GM23338 (cell line): ENCODE results near the gene CARTPT. TPM values are rescaled to one million over a fixed set of nuclear protein-coding genes. Genes with fewer than 3 reads are reported as not detected.

ENCODE experiments used
- ATAC-seq: fragments of 200-7000 bp; cut with Tn5 transposase; 3 replicates; pipeline ENCODE4 v1.9.1; 2020
- DNase-seq: peaks from one replicate; pipeline ENCODE4 v3.0.0-alpha.2; 2015; ENCODE audit warnings: low spot score
- H2AFZ ChIP-seq: fragments of 200-600 bp; sonication (generic); 2 replicates; pipeline ENCODE4 v1.8.0; 2016; ENCODE audit warnings: antibody characterized with exemption, mild to moderate bottlenecking, moderate library complexity
- H3F3A ChIP-seq: fragments of 200-600 bp; sonication (generic); replicated peaks from 2 replicates; pipeline ENCODE4 v1.8.0; 2017; ENCODE audit warnings: antibody characterized with exemption, mixed run types, low read depth
- H3K27ac ChIP-seq: fragments of 200-600 bp; sonication (generic); 2 replicates; pipeline ENCODE4 v1.6.1; 2016; ENCODE audit warnings: low read depth
- H3K27me3 ChIP-seq: fragments of 200-600 bp; sonication (generic); 2 replicates; pipeline ENCODE4 v1.8.0; 2016; ENCODE audit warnings: mild to moderate bottlenecking, mixed run types, moderate library complexity; ENCODE audit not compliant: insufficient read depth
- H3K36me3 ChIP-seq: fragments of 200-600 bp; sonication (generic); 2 replicates; pipeline ENCODE4 v1.8.0; 2016; ENCODE audit warnings: mild to moderate bottlenecking; ENCODE audit not compliant: insufficient read depth
- H3K4me1 ChIP-seq: fragments of 200-600 bp; sonication (generic); 2 replicates; pipeline ENCODE4 v1.8.0; 2016; ENCODE audit warnings: mild to moderate bottlenecking, moderate library complexity; ENCODE audit not compliant: insufficient read depth
- H3K4me2 ChIP-seq: fragments of 200-600 bp; sonication (generic); 2 replicates; pipeline ENCODE4 v1.7.1; 2017; ENCODE audit warnings: mixed run types
- H3K4me3 ChIP-seq: fragments of 200-600 bp; sonication (generic); 2 replicates; pipeline ENCODE4 v1.6.1; 2016; ENCODE audit warnings: mixed run types
- H3K79me2 ChIP-seq: fragments of 200-600 bp; sonication (generic); replicated peaks from 2 replicates; pipeline ENCODE4 v1.8.0; 2017; ENCODE audit warnings: mild to moderate bottlenecking; ENCODE audit not compliant: insufficient read depth
- H3K9me2 ChIP-seq: fragments of 200-600 bp; sonication (generic); 2 replicates; pipeline ENCODE4 v1.8.0; 2017; ENCODE audit not compliant: insufficient read depth
- H4K20me1 ChIP-seq: fragments of 200-600 bp; sonication (generic); replicated peaks from 2 replicates; pipeline ENCODE4 v1.8.0; 2017; ENCODE audit warnings: mild to moderate bottlenecking; ENCODE audit not compliant: insufficient read depth
- H3K27ac Mint-ChIP-seq: 2 replicates; pipeline ENCODE4 v1.8.0; 2020; ENCODE audit warnings: inconsistent platforms, mild to moderate bottlenecking, moderate library complexity, mixed read lengths
- H3K27me3 Mint-ChIP-seq: 3 replicates; pipeline ENCODE4 v1.8.0; 2022; ENCODE audit warnings: low read depth, mild to moderate bottlenecking, moderate library complexity, mixed read lengths, inconsistent platforms; ENCODE audit not compliant: insufficient read depth, poor library complexity
- H3K36me3 Mint-ChIP-seq: 3 replicates; pipeline ENCODE4 v1.8.0; 2021; ENCODE audit warnings: low read depth, mild to moderate bottlenecking, inconsistent platforms, moderate library complexity, mixed read lengths
- H3K4me1 Mint-ChIP-seq: 3 replicates; pipeline ENCODE4 v1.8.0; 2020; ENCODE audit warnings: mild to moderate bottlenecking, inconsistent platforms, mixed read lengths
- H3K4me3 Mint-ChIP-seq: 3 replicates; pipeline ENCODE4 v1.8.0; 2021; ENCODE audit warnings: moderate library complexity, mild to moderate bottlenecking, inconsistent platforms, mixed read lengths
- H3K9me3 Mint-ChIP-seq: 3 replicates; pipeline ENCODE4 v1.8.0; 2020; ENCODE audit warnings: moderate library complexity, mild to moderate bottlenecking, inconsistent platforms, mixed read lengths
- CREB1 ChIP-seq: fragments of 250-450 bp; sonication (Bioruptor Pico); IDR thresholded peaks from 2 replicates; pipeline ENCODE4 v1.5.0; 2020; ENCODE audit warnings: low read depth, mild to moderate bottlenecking, moderate library complexity
- EZH2 ChIP-seq: fragments of 200-600 bp; sonication (generic); IDR thresholded peaks from one replicate; pipeline ENCODE4 v1.8.0; 2017; ENCODE audit warnings: antibody characterized with exemption, mild to moderate bottlenecking, low read depth; ENCODE audit not compliant: unreplicated experiment
- JUNB ChIP-seq: IDR thresholded peaks from one replicate; pipeline ENCODE4 v1.6.1; 2016; ENCODE audit warnings: antibody characterized with exemption; ENCODE audit not compliant: unreplicated experiment
- NANOG ChIP-seq: IDR thresholded peaks from 2 replicates; pipeline ENCODE4 v1.6.1; 2016; ENCODE audit warnings: antibody characterized with exemption, borderline replicate concordance
- POLR2AphosphoS5 ChIP-seq: IDR thresholded peaks from 2 replicates; pipeline ENCODE4 v1.6.1; 2016; ENCODE audit warnings: antibody characterized with exemption, low read depth
- STAT1 ChIP-seq: IDR thresholded peaks from one replicate; pipeline ENCODE4 v1.6.1; 2016; ENCODE audit warnings: antibody characterized with exemption; ENCODE audit not compliant: unreplicated experiment
- ZNF114 ChIP-seq: fragments of 250-450 bp; sonication (Bioruptor Pico); IDR thresholded peaks from 2 replicates; pipeline ENCODE4 v1.5.0; 2020; ENCODE audit warnings: mild to moderate bottlenecking, moderate library complexity
- polyA plus RNA-seq: library from polyadenylated mRNA; unstranded; fragments of >200 nt; fragmentation: Nextera tagmentation; extraction: Ambion mirVana; gene quantifications from 2 replicates; pipeline ENCODE4 v1.2.1, GENCODE V29; 2016
- total RNA-seq: library from RNA; depleted of rRNA; stranded (reverse); fragments of >200 nt; shearing (Covaris generic); gene quantifications from 2 replicates; pipeline ENCODE4 v1.2.3, GENCODE V29; 2014
- TF ChIP-seq, protein P1 (sequence below): fragments of 250-450 bp; sonication (Bioruptor Pico); IDR thresholded peaks from 2 replicates; pipeline ENCODE4 v1.5.0; 2020; ENCODE audit warnings: mild to moderate bottlenecking, moderate library complexity
- TF ChIP-seq, protein P2 (sequence below), 2 experiments: fragments of 200-600 bp in 1 of 2; sonication (generic) in 1 of 2; conservative IDR thresholded peaks; 2 replicates each; pipeline versions ENCODE4 v1.5.1 to v1.6.1; 2016 to 2017; ENCODE audit warnings: antibody characterized with exemption in 2 of 2, low read depth in 2 of 2, mild to moderate bottlenecking in 2 of 2, moderate library complexity in 1 of 2
- TF ChIP-seq, protein P3 (sequence below): IDR thresholded peaks from 2 replicates; pipeline ENCODE4 v1.6.1; 2016; ENCODE audit warnings: antibody characterized with exemption

CARTPT gene
- total and polyA plus RNA-seq, 2 experiments from 2014 or later = not detected

DNA sequence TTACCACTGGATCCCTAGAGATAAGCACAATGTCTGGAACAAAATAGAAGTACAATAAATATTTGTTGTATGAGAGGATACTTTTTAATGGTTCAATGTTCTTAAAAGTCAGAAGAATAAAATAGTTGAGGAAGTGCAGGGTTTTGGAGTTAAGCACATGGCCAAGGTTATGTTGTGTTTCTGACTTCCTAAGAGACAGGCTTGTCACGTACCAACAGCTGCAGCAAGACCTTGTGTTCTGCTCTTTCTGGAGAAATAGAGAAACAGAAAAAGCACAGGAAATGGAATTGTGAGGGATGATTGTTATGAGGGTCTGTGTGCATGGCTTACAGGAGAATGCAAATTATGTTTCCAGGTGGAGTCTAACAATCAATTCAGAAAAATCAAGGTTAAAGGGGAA, 12.9 kb downstream of the CARTPT start:
- Histone ChIP-seq H3K27ac (no peak overlapping the region), H3F3A (no peaks in the 10 kb centered on the region), H3K4me1 (no peaks in the 10 kb centered on the region), H3K36me3 (no peaks in the 10 kb centered on the region), H3K27me3 (no peaks in the 10 kb centered on the region), H2AFZ (no peak overlapping the region), H3K4me2 (no peak overlapping the region), H3K9me2 (no peaks in the 10 kb centered on the region), H4K20me1 (no peaks in the 10 kb centered on the region), H3K4me3 (no peak overlapping the region), H3K79me2 (no peaks in the 10 kb centered on the region)
- Mint-ChIP-seq H3K4me1 (no peaks in the 10 kb centered on the region), H3K9me3 (no peaks in the 10 kb centered on the region), H3K27me3 (no peaks in the 10 kb centered on the region), H3K4me3 (no peak overlapping the region), H3K27ac (no peak overlapping the region), H3K36me3 (no peaks in the 10 kb centered on the region)
- ATAC-seq (no peak), DNase-seq (no peak)
- TF ChIP-seq, protein P1, sequence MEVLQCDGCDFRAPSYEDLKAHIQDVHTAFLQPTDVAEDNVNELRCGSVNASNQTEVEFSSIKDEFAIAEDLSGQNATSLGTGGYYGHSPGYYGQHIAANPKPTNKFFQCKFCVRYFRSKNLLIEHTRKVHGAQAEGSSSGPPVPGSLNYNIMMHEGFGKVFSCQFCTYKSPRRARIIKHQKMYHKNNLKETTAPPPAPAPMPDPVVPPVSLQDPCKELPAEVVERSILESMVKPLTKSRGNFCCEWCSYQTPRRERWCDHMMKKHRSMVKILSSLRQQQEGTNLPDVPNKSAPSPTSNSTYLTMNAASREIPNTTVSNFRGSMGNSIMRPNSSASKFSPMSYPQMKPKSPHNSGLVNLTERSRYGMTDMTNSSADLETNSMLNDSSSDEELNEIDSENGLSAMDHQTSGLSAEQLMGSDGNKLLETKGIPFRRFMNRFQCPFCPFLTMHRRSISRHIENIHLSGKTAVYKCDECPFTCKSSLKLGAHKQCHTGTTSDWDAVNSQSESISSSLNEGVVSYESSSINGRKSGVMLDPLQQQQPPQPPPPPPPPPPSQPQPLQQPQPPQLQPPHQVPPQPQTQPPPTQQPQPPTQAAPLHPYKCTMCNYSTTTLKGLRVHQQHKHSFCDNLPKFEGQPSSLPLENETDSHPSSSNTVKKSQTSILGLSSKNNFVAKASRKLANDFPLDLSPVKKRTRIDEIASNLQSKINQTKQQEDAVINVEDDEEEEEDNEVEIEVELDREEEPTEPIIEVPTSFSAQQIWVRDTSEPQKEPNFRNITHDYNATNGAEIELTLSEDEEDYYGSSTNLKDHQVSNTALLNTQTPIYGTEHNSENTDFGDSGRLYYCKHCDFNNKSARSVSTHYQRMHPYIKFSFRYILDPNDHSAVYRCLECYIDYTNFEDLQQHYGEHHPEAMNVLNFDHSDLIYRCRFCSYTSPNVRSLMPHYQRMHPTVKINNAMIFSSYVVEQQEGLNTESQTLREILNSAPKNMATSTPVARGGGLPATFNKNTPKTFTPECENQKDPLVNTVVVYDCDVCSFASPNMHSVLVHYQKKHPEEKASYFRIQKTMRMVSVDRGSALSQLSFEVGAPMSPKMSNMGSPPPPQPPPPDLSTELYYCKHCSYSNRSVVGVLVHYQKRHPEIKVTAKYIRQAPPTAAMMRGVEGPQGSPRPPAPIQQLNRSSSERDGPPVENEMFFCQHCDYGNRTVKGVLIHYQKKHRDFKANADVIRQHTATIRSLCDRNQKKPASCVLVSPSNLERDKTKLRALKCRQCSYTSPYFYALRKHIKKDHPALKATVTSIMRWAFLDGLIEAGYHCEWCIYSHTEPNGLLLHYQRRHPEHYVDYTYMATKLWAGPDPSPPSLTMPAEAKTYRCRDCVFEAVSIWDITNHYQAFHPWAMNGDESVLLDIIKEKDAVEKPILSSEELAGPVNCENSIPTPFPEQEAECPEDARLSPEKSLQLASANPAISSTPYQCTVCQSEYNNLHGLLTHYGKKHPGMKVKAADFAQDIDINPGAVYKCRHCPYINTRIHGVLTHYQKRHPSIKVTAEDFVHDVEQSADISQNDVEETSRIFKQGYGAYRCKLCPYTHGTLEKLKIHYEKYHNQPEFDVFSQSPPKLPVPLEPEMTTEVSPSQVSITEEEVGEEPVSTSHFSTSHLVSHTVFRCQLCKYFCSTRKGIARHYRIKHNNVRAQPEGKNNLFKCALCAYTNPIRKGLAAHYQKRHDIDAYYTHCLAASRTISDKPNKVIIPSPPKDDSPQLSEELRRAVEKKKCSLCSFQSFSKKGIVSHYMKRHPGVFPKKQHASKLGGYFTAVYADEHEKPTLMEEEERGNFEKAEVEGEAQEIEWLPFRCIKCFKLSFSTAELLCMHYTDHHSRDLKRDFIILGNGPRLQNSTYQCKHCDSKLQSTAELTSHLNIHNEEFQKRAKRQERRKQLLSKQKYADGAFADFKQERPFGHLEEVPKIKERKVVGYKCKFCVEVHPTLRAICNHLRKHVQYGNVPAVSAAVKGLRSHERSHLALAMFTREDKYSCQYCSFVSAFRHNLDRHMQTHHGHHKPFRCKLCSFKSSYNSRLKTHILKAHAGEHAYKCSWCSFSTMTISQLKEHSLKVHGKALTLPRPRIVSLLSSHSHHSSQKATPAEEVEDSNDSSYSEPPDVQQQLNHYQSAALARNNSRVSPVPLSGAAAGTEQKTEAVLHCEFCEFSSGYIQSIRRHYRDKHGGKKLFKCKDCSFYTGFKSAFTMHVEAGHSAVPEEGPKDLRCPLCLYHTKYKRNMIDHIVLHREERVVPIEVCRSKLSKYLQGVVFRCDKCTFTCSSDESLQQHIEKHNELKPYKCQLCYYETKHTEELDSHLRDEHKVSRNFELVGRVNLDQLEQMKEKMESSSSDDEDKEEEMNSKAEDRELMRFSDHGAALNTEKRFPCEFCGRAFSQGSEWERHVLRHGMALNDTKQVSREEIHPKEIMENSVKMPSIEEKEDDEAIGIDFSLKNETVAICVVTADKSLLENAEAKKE (CRISPR knock-in tag) = no peak
- TF ChIP-seq CREB1 (CRISPR knock-in tag) (no peak), JUNB (no peak), NANOG (no peak), EZH2 (no peak), STAT1 (no peak), ZNF114 (CRISPR knock-in tag) (no peak)

DNA sequence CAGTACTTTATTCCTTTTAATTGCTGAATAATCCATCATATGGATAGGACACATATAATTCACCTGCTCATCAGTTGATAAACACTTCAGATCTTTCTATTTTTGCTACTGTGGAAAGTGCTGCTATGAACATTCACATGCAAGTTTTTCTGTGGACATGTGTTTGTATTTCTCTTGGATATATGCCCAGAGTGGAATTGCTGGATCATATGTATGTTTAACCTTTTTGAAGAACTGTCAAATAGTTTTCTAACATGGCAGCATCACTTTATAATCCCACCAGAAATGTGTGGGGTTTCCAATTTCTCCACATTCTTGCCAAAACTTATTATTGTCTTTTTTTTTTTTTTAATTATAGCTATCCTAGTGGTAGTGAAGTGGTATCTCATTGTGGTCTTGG, 15.1 kb downstream of the CARTPT start:
- H3K9me2 ChIP-seq = no peaks in the 10 kb centered on the region
- ATAC-seq = no peak
- no peaks in the 10 kb centered on the region for H3K27me3 ChIP-seq
- H3K36me3 Mint-ChIP-seq = no peaks in the 10 kb centered on the region
- H3K9me3 Mint-ChIP-seq = no peaks in the 10 kb centered on the region
- no peak overlapping the region for H3K4me3 ChIP-seq
- no peaks in the 10 kb centered on the region for H3K4me1 Mint-ChIP-seq
- no peak overlapping the region for H3K27ac ChIP-seq
- no peaks in the 10 kb centered on the region for H3F3A ChIP-seq
- H3K79me2 ChIP-seq = no peaks in the 10 kb centered on the region
- no peaks in the 10 kb centered on the region for H4K20me1 ChIP-seq
- H3K4me1 ChIP-seq = no peaks in the 10 kb centered on the region
- DNase-seq = no peak
- H3K27me3 Mint-ChIP-seq = no peaks in the 10 kb centered on the region
- H3K36me3 ChIP-seq = no peaks in the 10 kb centered on the region
- no peak overlapping the region for H3K27ac Mint-ChIP-seq
- H3K4me3 Mint-ChIP-seq = no peak overlapping the region
- H3K4me2 ChIP-seq = no peak overlapping the region
- no peak overlapping the region for H2AFZ ChIP-seq
- TF ChIP-seq POLR2AphosphoS5 (no peak), JUNB (no peak), STAT1 (no peak), EZH2 (no peak), ZNF114 (CRISPR knock-in tag) (no peak)
- TF ChIP-seq, protein P2, sequence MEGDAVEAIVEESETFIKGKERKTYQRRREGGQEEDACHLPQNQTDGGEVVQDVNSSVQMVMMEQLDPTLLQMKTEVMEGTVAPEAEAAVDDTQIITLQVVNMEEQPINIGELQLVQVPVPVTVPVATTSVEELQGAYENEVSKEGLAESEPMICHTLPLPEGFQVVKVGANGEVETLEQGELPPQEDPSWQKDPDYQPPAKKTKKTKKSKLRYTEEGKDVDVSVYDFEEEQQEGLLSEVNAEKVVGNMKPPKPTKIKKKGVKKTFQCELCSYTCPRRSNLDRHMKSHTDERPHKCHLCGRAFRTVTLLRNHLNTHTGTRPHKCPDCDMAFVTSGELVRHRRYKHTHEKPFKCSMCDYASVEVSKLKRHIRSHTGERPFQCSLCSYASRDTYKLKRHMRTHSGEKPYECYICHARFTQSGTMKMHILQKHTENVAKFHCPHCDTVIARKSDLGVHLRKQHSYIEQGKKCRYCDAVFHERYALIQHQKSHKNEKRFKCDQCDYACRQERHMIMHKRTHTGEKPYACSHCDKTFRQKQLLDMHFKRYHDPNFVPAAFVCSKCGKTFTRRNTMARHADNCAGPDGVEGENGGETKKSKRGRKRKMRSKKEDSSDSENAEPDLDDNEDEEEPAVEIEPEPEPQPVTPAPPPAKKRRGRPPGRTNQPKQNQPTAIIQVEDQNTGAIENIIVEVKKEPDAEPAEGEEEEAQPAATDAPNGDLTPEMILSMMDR (conservative IDR thresholded peaks at IDR 0.05; ENCODE audit: low read depth in 2 of 2) = no peak
- TF ChIP-seq, protein P3, sequence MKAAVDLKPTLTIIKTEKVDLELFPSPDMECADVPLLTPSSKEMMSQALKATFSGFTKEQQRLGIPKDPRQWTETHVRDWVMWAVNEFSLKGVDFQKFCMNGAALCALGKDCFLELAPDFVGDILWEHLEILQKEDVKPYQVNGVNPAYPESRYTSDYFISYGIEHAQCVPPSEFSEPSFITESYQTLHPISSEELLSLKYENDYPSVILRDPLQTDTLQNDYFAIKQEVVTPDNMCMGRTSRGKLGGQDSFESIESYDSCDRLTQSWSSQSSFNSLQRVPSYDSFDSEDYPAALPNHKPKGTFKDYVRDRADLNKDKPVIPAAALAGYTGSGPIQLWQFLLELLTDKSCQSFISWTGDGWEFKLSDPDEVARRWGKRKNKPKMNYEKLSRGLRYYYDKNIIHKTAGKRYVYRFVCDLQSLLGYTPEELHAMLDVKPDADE = no peak
